SK-N-SH treated with all-trans-retinoic acid at 6 μM for 48 hours (cell line): Measurements from ENCODE around the gene SKOR1.

Experiments
- ATAC-seq: fragments of 200-7000 bp; cut with Tn5 transposase; 3 replicates; pipeline ENCODE4 v1.9.1; 2020; ENCODE audit warnings: mild to moderate bottlenecking, moderate library complexity
- ARNTL ChIP-seq: fragments of 450-650 bp; formaldehyde crosslinking; IDR thresholded peaks from 2 replicates; pipeline ENCODE4 v1.5.0; 2020; ENCODE audit warnings: low read depth, mild to moderate bottlenecking, moderate library complexity, borderline replicate concordance
- BACH2 ChIP-seq: fragments of 250-450 bp; sonication (Bioruptor Pico); IDR thresholded peaks from 2 replicates; pipeline ENCODE4 v1.9.0; 2021; ENCODE audit warnings: mild to moderate bottlenecking, borderline replicate concordance
- CSDC2 ChIP-seq: fragments of 250-450 bp; sonication (Bioruptor Pico); IDR thresholded peaks from 2 replicates; pipeline ENCODE4 v1.5.0; 2020; ENCODE audit warnings: mild to moderate bottlenecking, moderate library complexity
- ESRRG ChIP-seq: fragments of 250-450 bp; sonication (Bioruptor Pico); IDR thresholded peaks from 2 replicates; pipeline ENCODE4 v1.6.1; 2021; ENCODE audit warnings: mild to moderate bottlenecking
- GLIS3 ChIP-seq: fragments of 250-450 bp; sonication (Bioruptor Pico); IDR thresholded peaks from 2 replicates; pipeline ENCODE4 v1.5.0; 2020; ENCODE audit warnings: mild to moderate bottlenecking, moderate library complexity
- ISL1 ChIP-seq: fragments of 250-450 bp; sonication (Bioruptor Pico); IDR thresholded peaks from 2 replicates; pipeline ENCODE4 v2.1.2; 2022; ENCODE audit warnings: mild to moderate bottlenecking, moderate library complexity
- OSR1 ChIP-seq: fragments of 250-450 bp; sonication (Bioruptor Pico); IDR thresholded peaks from 2 replicates; pipeline ENCODE4 v1.8.0; 2022; ENCODE audit warnings: moderate library complexity, mild to moderate bottlenecking, inconsistent platforms
- TCF4 ChIP-seq: fragments of 250-450 bp; sonication (Bioruptor Pico); IDR thresholded peaks from 2 replicates; pipeline ENCODE4 v1.8.0; 2021; ENCODE audit warnings: mild to moderate bottlenecking, moderate library complexity, borderline replicate concordance
- TOX ChIP-seq: fragments of 250-450 bp; sonication (Bioruptor Pico); IDR thresholded peaks from 2 replicates; pipeline ENCODE4 v1.8.0; 2021; ENCODE audit warnings: mild to moderate bottlenecking, moderate library complexity, borderline replicate concordance
- ZC3H10 ChIP-seq: fragments of 250-450 bp; sonication (Bioruptor Pico); IDR thresholded peaks from 2 replicates; pipeline ENCODE4 v1.5.1; 2021; ENCODE audit warnings: mild to moderate bottlenecking, moderate library complexity
- ZFP3 ChIP-seq: fragments of 250-450 bp; sonication (Bioruptor Pico); IDR thresholded peaks from 2 replicates; pipeline ENCODE4 v1.5.0; 2020; ENCODE audit warnings: mild to moderate bottlenecking, moderate library complexity
- ZFP30 ChIP-seq: fragments of 450-650 bp; formaldehyde crosslinking; IDR thresholded peaks from 2 replicates; pipeline ENCODE4 v1.5.0; 2022; ENCODE audit warnings: mild to moderate bottlenecking, moderate library complexity
- ZNF565 ChIP-seq: fragments of 450-650 bp; formaldehyde crosslinking; conservative IDR thresholded peaks from 2 replicates; pipeline ENCODE4 v1.5.0; 2020; ENCODE audit warnings: low read depth, mild to moderate bottlenecking, moderate library complexity
- ZNF70 ChIP-seq: fragments of 450-650 bp; formaldehyde crosslinking; IDR thresholded peaks from 2 replicates; pipeline ENCODE4 v1.5.0; 2020; ENCODE audit warnings: mild to moderate bottlenecking, moderate library complexity
- TF ChIP-seq, protein P1 (sequence below): fragments of 250-450 bp; sonication (Bioruptor Pico); IDR thresholded peaks from 2 replicates; pipeline ENCODE4 v1.5.1; 2020; ENCODE audit warnings: low read depth, mild to moderate bottlenecking, moderate library complexity
- TF ChIP-seq, protein P2 (sequence below): fragments of 250-450 bp; sonication (Bioruptor Pico); IDR thresholded peaks from 2 replicates; pipeline ENCODE4 v1.5.0; 2020; ENCODE audit warnings: mild to moderate bottlenecking, moderate library complexity
- TF ChIP-seq, protein P3 (sequence below): fragments of 250-450 bp; sonication (Bioruptor Pico); IDR thresholded peaks from 2 replicates; pipeline ENCODE4 v1.8.0; 2021; ENCODE audit warnings: low read depth, mild to moderate bottlenecking, moderate library complexity, borderline replicate concordance
- TF ChIP-seq, protein P4 (sequence below): fragments of 250-450 bp; sonication (Bioruptor Pico); IDR thresholded peaks from 2 replicates; pipeline ENCODE4 v1.8.0; 2020; ENCODE audit warnings: mild to moderate bottlenecking, moderate library complexity, borderline replicate concordance

SKOR1 gene

DNA sequence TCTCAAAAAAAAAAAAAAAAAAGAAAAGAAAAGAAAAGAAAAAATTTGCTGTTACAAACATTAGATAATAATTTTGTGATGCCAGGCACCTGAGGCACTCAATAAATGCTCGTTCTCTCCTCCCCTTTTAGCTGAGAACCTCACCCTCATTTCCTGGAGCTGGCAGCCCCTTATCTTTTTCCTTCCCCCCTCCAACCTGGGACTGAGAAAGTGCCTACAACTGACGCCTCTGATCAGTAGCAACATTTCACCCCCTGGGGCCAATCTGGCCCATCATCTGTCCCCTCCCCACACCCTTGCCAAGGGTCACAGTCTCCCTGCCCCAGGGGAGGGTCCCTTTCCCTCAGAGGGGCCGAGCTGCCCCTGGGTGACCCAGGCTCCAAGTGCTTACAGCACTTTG is 27.1 kb downstream of the SKOR1 start:
- no peak for TF ChIP-seq TCF4 (CRISPR knock-in tag)
- TF ChIP-seq ZFP30 (CRISPR knock-in tag), result no peak
- TF ChIP-seq, all 23 proteins: peak for 0
- no peak for ATAC-seq

- ATAC-seq, result no peak
- TF ChIP-seq, protein P1, sequence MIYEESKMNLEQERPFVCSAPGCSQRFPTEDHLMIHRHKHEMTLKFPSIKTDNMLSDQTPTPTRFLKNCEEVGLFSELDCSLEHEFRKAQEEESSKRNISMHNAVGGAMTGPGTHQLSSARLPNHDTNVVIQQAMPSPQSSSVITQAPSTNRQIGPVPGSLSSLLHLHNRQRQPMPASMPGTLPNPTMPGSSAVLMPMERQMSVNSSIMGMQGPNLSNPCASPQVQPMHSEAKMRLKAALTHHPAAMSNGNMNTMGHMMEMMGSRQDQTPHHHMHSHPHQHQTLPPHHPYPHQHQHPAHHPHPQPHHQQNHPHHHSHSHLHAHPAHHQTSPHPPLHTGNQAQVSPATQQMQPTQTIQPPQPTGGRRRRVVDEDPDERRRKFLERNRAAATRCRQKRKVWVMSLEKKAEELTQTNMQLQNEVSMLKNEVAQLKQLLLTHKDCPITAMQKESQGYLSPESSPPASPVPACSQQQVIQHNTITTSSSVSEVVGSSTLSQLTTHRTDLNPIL (CRISPR knock-in tag), result no peak
- no peak for TF ChIP-seq CSDC2 (CRISPR knock-in tag)
- TF ChIP-seq ZC3H10 (CRISPR knock-in tag), result no peak
- no peak for TF ChIP-seq ZNF565 (CRISPR knock-in tag)
- no peak for TF ChIP-seq BACH2 (CRISPR knock-in tag)
- TF ChIP-seq TOX (CRISPR knock-in tag), result no peak
These were observed 28.1 kb downstream of the SKOR1 start for GRCh38 chr15:67853454-67853853.

DNA sequence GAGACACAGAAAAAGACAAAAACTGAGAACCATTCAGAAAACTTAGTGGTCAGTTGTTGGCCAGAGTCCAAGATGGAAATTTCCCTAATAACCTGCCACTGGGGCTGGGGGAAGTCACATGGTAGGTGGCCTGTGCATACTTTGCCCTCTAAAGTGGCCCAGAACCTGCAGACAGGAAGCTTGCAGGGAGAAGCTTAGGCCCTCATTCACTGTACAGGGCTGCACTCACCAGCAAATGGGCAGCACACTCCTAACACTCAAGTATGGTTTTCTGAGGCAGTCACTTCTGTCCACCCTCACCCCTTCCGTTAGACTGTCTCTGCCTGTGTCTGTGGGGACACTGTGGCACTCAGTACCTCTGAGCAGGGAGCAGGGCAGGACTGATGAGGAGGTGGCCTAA is 29.0 kb downstream of the SKOR1 start:
- TF ChIP-seq ZFP30 (CRISPR knock-in tag) (no peak), OSR1 (CRISPR knock-in tag) (no peak), TCF4 (CRISPR knock-in tag) (no peak), ARNTL (CRISPR knock-in tag) (no peak), BACH2 (CRISPR knock-in tag) (no peak), TOX (CRISPR knock-in tag) (no peak), GLIS3 (CRISPR knock-in tag) (no peak), ISL1 (CRISPR knock-in tag) (no peak)
- TF ChIP-seq, protein P2, sequence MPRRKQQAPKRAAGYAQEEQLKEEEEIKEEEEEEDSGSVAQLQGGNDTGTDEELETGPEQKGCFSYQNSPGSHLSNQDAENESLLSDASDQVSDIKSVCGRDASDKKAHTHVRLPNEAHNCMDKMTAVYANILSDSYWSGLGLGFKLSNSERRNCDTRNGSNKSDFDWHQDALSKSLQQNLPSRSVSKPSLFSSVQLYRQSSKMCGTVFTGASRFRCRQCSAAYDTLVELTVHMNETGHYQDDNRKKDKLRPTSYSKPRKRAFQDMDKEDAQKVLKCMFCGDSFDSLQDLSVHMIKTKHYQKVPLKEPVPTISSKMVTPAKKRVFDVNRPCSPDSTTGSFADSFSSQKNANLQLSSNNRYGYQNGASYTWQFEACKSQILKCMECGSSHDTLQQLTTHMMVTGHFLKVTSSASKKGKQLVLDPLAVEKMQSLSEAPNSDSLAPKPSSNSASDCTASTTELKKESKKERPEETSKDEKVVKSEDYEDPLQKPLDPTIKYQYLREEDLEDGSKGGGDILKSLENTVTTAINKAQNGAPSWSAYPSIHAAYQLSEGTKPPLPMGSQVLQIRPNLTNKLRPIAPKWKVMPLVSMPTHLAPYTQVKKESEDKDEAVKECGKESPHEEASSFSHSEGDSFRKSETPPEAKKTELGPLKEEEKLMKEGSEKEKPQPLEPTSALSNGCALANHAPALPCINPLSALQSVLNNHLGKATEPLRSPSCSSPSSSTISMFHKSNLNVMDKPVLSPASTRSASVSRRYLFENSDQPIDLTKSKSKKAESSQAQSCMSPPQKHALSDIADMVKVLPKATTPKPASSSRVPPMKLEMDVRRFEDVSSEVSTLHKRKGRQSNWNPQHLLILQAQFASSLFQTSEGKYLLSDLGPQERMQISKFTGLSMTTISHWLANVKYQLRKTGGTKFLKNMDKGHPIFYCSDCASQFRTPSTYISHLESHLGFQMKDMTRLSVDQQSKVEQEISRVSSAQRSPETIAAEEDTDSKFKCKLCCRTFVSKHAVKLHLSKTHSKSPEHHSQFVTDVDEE (CRISPR knock-in tag), result no peak
- TF ChIP-seq, protein P3, sequence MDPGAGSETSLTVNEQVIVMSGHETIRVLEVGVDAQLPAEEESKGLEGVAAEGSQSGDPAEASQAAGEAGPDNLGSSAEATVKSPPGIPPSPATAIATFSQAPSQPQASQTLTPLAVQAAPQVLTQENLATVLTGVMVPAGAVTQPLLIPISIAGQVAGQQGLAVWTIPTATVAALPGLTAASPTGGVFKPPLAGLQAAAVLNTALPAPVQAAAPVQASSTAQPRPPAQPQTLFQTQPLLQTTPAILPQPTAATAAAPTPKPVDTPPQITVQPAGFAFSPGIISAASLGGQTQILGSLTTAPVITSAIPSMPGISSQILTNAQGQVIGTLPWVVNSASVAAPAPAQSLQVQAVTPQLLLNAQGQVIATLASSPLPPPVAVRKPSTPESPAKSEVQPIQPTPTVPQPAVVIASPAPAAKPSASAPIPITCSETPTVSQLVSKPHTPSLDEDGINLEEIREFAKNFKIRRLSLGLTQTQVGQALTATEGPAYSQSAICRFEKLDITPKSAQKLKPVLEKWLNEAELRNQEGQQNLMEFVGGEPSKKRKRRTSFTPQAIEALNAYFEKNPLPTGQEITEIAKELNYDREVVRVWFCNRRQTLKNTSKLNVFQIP (CRISPR knock-in tag), result no peak
- TF ChIP-seq, protein P4, sequence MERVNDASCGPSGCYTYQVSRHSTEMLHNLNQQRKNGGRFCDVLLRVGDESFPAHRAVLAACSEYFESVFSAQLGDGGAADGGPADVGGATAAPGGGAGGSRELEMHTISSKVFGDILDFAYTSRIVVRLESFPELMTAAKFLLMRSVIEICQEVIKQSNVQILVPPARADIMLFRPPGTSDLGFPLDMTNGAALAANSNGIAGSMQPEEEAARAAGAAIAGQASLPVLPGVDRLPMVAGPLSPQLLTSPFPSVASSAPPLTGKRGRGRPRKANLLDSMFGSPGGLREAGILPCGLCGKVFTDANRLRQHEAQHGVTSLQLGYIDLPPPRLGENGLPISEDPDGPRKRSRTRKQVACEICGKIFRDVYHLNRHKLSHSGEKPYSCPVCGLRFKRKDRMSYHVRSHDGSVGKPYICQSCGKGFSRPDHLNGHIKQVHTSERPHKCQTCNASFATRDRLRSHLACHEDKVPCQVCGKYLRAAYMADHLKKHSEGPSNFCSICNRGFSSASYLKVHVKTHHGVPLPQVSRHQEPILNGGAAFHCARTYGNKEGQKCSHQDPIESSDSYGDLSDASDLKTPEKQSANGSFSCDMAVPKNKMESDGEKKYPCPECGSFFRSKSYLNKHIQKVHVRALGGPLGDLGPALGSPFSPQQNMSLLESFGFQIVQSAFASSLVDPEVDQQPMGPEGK, result no peak
- ATAC-seq, result no peak; the same call in 2 of the 3 replicates

DNA sequence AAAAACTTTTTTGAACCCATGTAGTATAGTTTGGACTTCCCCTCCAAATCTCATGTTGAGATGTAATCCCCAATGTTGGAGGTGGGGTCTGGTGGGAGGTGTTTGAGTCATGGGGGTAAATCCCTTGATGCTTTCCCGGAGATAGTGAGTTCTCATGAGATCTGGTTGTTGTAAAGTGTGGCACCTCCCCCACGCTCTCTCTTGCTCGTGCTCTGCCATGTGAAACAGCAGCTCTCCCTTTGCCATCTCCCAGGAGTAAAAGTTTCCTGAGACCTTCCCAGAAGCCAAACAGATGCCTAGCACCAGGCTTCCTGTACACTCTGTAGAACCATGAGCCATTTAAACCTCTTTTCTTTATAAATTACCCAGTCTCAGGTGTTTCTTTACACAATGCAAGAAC is 30.5 kb downstream of the SKOR1 start:
- ATAC-seq, result no peak
- no peak for TF ChIP-seq GLIS3 (CRISPR knock-in tag)
- TF ChIP-seq, protein P2 (CRISPR knock-in tag), result no peak
- no peak for TF ChIP-seq ZNF565 (CRISPR knock-in tag)
- TF ChIP-seq, protein P4, result no peak
- TF ChIP-seq, protein P1 (CRISPR knock-in tag), result no peak
- TF ChIP-seq ZFP30 (CRISPR knock-in tag), result no peak
- no peak for TF ChIP-seq CSDC2 (CRISPR knock-in tag)
- TF ChIP-seq BACH2 (CRISPR knock-in tag), result no peak
- TF ChIP-seq ZC3H10 (CRISPR knock-in tag), result no peak
- TF ChIP-seq ZNF70, result no peak
- TF ChIP-seq TCF4 (CRISPR knock-in tag), result no peak
- TF ChIP-seq ZFP3 (CRISPR knock-in tag), result no peak
- TF ChIP-seq, protein P3 (CRISPR knock-in tag), result no peak
- TF ChIP-seq OSR1 (CRISPR knock-in tag), result no peak
- TF ChIP-seq ESRRG (CRISPR knock-in tag), result no peak
